ENCODE results near the gene TTC7B. TPM values are rescaled to one million over a fixed set of nuclear protein-coding genes. Genes with fewer than 3 reads are reported as not detected.

Gene TTC7B
- total RNA-seq, 4 donors from 2014 or later = 14.3 to 48.9 (median 32.5) TPM

DNA sequence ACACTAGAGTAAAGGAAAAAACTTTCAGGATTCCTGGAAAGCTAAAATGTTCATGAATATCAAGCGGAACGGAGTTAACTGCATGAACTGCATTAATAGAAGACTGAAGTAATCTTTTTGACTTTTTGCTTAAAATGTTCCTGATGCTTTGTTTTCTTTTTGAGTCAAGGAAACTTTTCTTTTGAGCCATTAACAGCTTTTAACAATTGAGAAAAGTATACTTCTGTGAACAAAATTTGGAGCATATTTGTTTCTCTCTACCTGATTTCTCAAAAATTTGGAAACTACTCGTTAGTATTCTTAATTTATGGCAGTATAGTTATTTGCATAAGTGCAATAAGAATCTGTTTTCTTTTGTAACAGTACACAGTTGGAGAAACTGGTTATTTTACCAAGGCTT lies 340.9 kb downstream of the TTC7B start:
- no peak overlapping the region for H3K4me3 ChIP-seq
- WGBS = 72% methylated on average over 3 of the region's 3 CpGs
- peaks cover 4% of the 10 kb centered on the region for H3K27me3 ChIP-seq
- TF ChIP-seq POLR2AphosphoS5 (IDR thresholded peaks at IDR 0.05) (no peak), EP300 (IDR thresholded peaks at IDR 0.05) (no peak), POLR2A (IDR thresholded peaks at IDR 0.05) (no peak)
- TF ChIP-seq, protein P1, sequence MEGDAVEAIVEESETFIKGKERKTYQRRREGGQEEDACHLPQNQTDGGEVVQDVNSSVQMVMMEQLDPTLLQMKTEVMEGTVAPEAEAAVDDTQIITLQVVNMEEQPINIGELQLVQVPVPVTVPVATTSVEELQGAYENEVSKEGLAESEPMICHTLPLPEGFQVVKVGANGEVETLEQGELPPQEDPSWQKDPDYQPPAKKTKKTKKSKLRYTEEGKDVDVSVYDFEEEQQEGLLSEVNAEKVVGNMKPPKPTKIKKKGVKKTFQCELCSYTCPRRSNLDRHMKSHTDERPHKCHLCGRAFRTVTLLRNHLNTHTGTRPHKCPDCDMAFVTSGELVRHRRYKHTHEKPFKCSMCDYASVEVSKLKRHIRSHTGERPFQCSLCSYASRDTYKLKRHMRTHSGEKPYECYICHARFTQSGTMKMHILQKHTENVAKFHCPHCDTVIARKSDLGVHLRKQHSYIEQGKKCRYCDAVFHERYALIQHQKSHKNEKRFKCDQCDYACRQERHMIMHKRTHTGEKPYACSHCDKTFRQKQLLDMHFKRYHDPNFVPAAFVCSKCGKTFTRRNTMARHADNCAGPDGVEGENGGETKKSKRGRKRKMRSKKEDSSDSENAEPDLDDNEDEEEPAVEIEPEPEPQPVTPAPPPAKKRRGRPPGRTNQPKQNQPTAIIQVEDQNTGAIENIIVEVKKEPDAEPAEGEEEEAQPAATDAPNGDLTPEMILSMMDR (IDR thresholded peaks at IDR 0.05) = no peak
- no peaks in the 10 kb centered on the region for H3K9me3 ChIP-seq
- H3K36me3 ChIP-seq = no peaks in the 10 kb centered on the region
- no peaks in the 10 kb centered on the region for H3K4me1 ChIP-seq
- no peak for DNase-seq (ENCODE audit: low spot score in 2 of 2)
- no peak overlapping the region for H3K27ac ChIP-seq

Other genes starting within 250 kb of the TTC7B start
- gene RPS6KA5, start 244.2 kb upstream of the TTC7B start, total RNA-seq = 10 to 100 TPM in 3 of 4 donors, 1 to 10 TPM in 1; 6.4 to 14.2 (median 11.2) TPM